Heart left ventricle (tissue), 16 donors: ENCODE measurements around the gene TRPV5. TPM values are rescaled to one million over a fixed set of nuclear protein-coding genes. Genes with fewer than 3 reads are reported as not detected.

Source experiments
- ATAC-seq, 4 donors: fragments of 200-7000 bp; cut with Tn5 transposase; one replicate each; pipeline ENCODE4 v1.9.1; 2020 to 2022; ENCODE audit warnings: moderate library complexity in 4 of 4, mild to moderate bottlenecking in 3 of 4, moderate number of reproducible peaks in 1 of 4
- DNase-seq, 5 donors: peaks; one replicate each; pipeline ENCODE4 v3.0.0-alpha.2; 2020
- H3K27ac ChIP-seq, 12 donors: fragments of 200-600 bp; sonication (generic) in 4 of 12; one replicate each; pipeline versions ENCODE4 v1.5.0 to v1.8.0; 2016 to 2022; ENCODE audit warnings: mild to moderate bottlenecking in 2 of 12
- H3K27me3 ChIP-seq, 9 donors: fragments of 200-600 bp; sonication (generic) in 2 of 9; one replicate each; pipeline versions ENCODE4 v1.5.1 to v1.8.0; 2016 to 2022; ENCODE audit warnings: mild to moderate bottlenecking in 3 of 9
- H3K36me3 ChIP-seq, 9 donors: fragments of 200-600 bp; sonication (generic) in 2 of 9; one replicate each; pipeline versions ENCODE4 v1.5.0 to v1.8.0; 2018 to 2022; ENCODE audit warnings: mild to moderate bottlenecking in 2 of 9
- H3K4me1 ChIP-seq, 12 donors: fragments of 200-600 bp; sonication (generic) in 4 of 12; one replicate each; pipeline versions ENCODE4 v1.5.0 to v1.8.0; 2016 to 2022; ENCODE audit warnings: mild to moderate bottlenecking in 3 of 12
- H3K4me3 ChIP-seq, 12 donors: fragments of 200-600 bp; sonication (generic) in 4 of 12; one replicate each; pipeline versions ENCODE4 v1.5.0 to v1.8.0; 2017 to 2022; ENCODE audit warnings: mild to moderate bottlenecking in 9 of 12, moderate library complexity in 4 of 12
- H3K9me3 ChIP-seq, 12 donors: fragments of 200-600 bp; sonication (generic) in 4 of 12; one replicate each; pipeline versions ENCODE4 v1.5.0 to v1.8.0; 2016 to 2022; ENCODE audit warnings: mild to moderate bottlenecking in 1 of 12
- CTCF ChIP-seq, 12 donors: fragments of 200-600 bp; sonication (generic) in 4 of 12; IDR thresholded peaks; one replicate each; pipeline versions ENCODE4 v1.5.0 to v1.8.0; 2018 to 2022; ENCODE audit warnings: antibody characterized with exemption in 12 of 12, mild to moderate bottlenecking in 5 of 12
- POLR2A ChIP-seq, 2 donors: fragments of 450-650 bp; IDR thresholded peaks; one replicate each; pipeline ENCODE4 v1.6.1; 2017; ENCODE audit warnings: antibody characterized with exemption in 2 of 2, mild to moderate bottlenecking in 2 of 2, moderate library complexity in 2 of 2
- WGBS, 4 donors: extraction: QIAGEN DNeasy Blood & Tissue Kit in 2 of 4; methylation state at CpG; one replicate each; pipeline versions ENCODE4 v1.1.5 to v1.1.7; 2013 to 2018; 5-methylcytosine and 5-hydroxymethylcytosine counted together
- intact Hi-C, 10 donors: fragments of 100-400 bp; cut with DNase I; formaldehyde crosslinking; loops; one replicate each; pipeline versions ENCODE4 v1.11.1 to v1.14.2; 2022
- polyA plus RNA-seq, 2 donors: library from polyadenylated mRNA; stranded (reverse); fragments of 200-250 nt; gene quantifications; one replicate each; pipeline ENCODE4 v1.2.3, GENCODE V29; 2013
- total RNA-seq, 9 donors: library from RNA; depleted of rRNA in 2 of 9; stranded (reverse); fragments of >200 nt in 2 of 9; fragmentation: NEBNext Ultra II Directional in 3 of 9; extraction: Animal tissue kit (Norgen Biotek cat#: 25700) in 3 of 9; gene quantifications; one replicate each; pipeline versions ENCODE4 v1.1.0 to v1.2.4, GENCODE V29; 2016 to 2023
- donor health status: ischemic (EF 13 %, LVEDD 7.1; RV severe dilation, severe dysfunction).
- donor health status: healthy with polysubstance abuse.
- donor health status: DM: no; HTN: yes; CAD: no.
- donor health status: DM: no; HTN: no; CAD: no.
- donor health status: ischemic (EF 25% LVEDD 6.9; RV normal size, moderate dysfunction).
- donor health status: ischemic (EF 25% LVEDD 5.7; RV mildly dilated, moderate dysfunction).
- donor health status: healthy.
- donor health status: DM: yes; HTN: yes; CAD: no.
- donor health status: ischemic (EF 35%, LVEDD 5.7; RV mildly dilated, moderate dysfunction).
- donor health status: nonischemic (EF 11% LVEDD 7.7; RV severe dilation, severe dysfunction).
- donor health status: DM: yes; HTN: yes; CAD: no.
- donor health status: PGD.
- donor health status: ischemic (EF 29% LVEDD 5.4; RV normal size, mild dysfunction).
- donor health status: nonischemic (EF 23%, LVEDD 6.1; RV moderate dilation, normal function).

TRPV5 gene
- total and polyA plus RNA-seq, 11 donors, result not detected

GRCh38 chr7:142906643-142907042, 26.9 kb downstream of the TRPV5 start:
- intact Hi-C loops, result no loop called here

GRCh38 chr7:142905759-142906158, 27.8 kb downstream of the TRPV5 start:
- no peak overlapping the region for H3K4me3 ChIP-seq
- TF ChIP-seq CTCF (IDR thresholded peaks at IDR 0.05) (no peak), POLR2A (IDR thresholded peaks at IDR 0.05) (no peak)
- WGBS, 4 donors, result 71 to 80% (median 76%) methylated on average over 2 of the region's 2 CpGs

More at GRCh38 chr7:142906643-142907042, 26.9 kb downstream of the TRPV5 start:
- H3K36me3 ChIP-seq, result no peaks in the 10 kb centered on the region
- no peaks in the 10 kb centered on the region for H3K27me3 ChIP-seq
- no peak for DNase-seq
- no peak for ATAC-seq
- H3K9me3 ChIP-seq, result peaks cover 0 to 7% (median 0%) of the 10 kb centered on the region in 12 donors
- no peak for TF ChIP-seq CTCF (IDR thresholded peaks at IDR 0.05)
- no peak for TF ChIP-seq POLR2A (IDR thresholded peaks at IDR 0.05)
- H3K4me1 ChIP-seq, result peaks cover 0 to 29% (median 0%) of the 10 kb centered on the region in 12 donors
- no peak overlapping the region for H3K4me3 ChIP-seq
- H3K27ac ChIP-seq, result no peak overlapping the region
- 70 to 91% (median 86%) methylated on average over 2 of the region's 2 CpGs for WGBS, 4 donors

GRCh38 chr7:142904128-142904527, 29.4 kb downstream of the TRPV5 start:
- Histone ChIP-seq H3K9me3 (peaks cover 0 to 7% (median 0%) of the 10 kb centered on the region in 12 donors), H3K36me3 (no peaks in the 10 kb centered on the region), H3K27ac (no peak overlapping the region), H3K27me3 (peaks cover 0 to 5% (median 0%) of the 10 kb centered on the region in 9 donors), H3K4me1 (peaks cover 0 to 8% (median 0%) of the 10 kb centered on the region in 12 donors), H3K4me3 (no peak overlapping the region)
- DNase-seq, result no peak
- intact Hi-C loops, result no loop called here
- no peak for ATAC-seq
- TF ChIP-seq CTCF (IDR thresholded peaks at IDR 0.05) (no peak), POLR2A (IDR thresholded peaks at IDR 0.05) (no peak)

More at GRCh38 chr7:142905759-142906158, 27.8 kb downstream of the TRPV5 start:
- DNase-seq (no peak), ATAC-seq (no peak)
- intact Hi-C loops, result no loop called here
- Histone ChIP-seq H3K4me1 (peaks cover 0 to 21% (median 0%) of the 10 kb centered on the region in 12 donors), H3K27ac (no peak overlapping the region), H3K36me3 (no peaks in the 10 kb centered on the region), H3K9me3 (peaks cover 0 to 7% (median 0%) of the 10 kb centered on the region in 12 donors), H3K27me3 (no peaks in the 10 kb centered on the region)

- ATAC-seq (no peak), DNase-seq (no peak)
- intact Hi-C loops, result no loop called here
- Histone ChIP-seq H3K9me3 (peaks cover 0 to 7% (median 0%) of the 10 kb centered on the region in 12 donors), H3K4me1 (no peaks in the 10 kb centered on the region), H3K27ac (no peak overlapping the region), H3K27me3 (peaks cover 0 to 15% (median 0%) of the 10 kb centered on the region in 9 donors), H3K4me3 (no peak overlapping the region), H3K36me3 (no peaks in the 10 kb centered on the region)
- no peak for TF ChIP-seq CTCF (IDR thresholded peaks at IDR 0.05)
- TF ChIP-seq POLR2A (IDR thresholded peaks at IDR 0.05), result no peak
- 77 to 83% (median 80%) methylated on average over 15 of the region's 15 CpGs for WGBS, 4 donors
Observed at GRCh38 chr7:142901426-142902259, 31.9 kb downstream of the TRPV5 start.
